A673 (cell line): ENCODE data around the gene COL20A1. TPM values are rescaled to one million over a fixed set of nuclear protein-coding genes. Genes with fewer than 3 reads are reported as not detected.

Source experiments
- BruUV-seq: library from RNA; stranded (reverse); fragments of 400-500 nt; replicated peaks from 2 replicates; lab custom pipeline; 2021; lab: Mats Ljungman, UMichigan
- CTCF ChIA-PET: fragments of 300-600 bp; sonication (Branson Sonifier 250); formaldehyde crosslinking; loops from one replicate; lab custom pipeline; 2022; ENCODE audit warnings: antibody characterized with exemption; lab: Charles Lee
- POLR2A ChIA-PET: fragments of 300-600 bp; sonication (Branson Sonifier 250); formaldehyde crosslinking; loops from one replicate; lab custom pipeline; 2022; ENCODE audit warnings: antibody characterized with exemption; ENCODE audit not compliant: low non-redundant PET; lab: Charles Lee
- DNase-seq: peaks from one replicate; pipeline ENCODE4 v3.0.0-alpha.2; 2015; ENCODE audit warnings: low spot score
- H3K27ac ChIP-seq: fragments of 200-600 bp; sonication (generic); 2 replicates; pipeline ENCODE4 v1.5.1; 2016; ENCODE audit warnings: mixed run types, low read depth, mild to moderate bottlenecking, mixed read lengths, antibody characterized with exemption, low read length; ENCODE audit not compliant: poor library complexity, severe bottlenecking
- H3K27me3 ChIP-seq: fragments of 200-600 bp; sonication (generic); replicated peaks from 2 replicates; pipeline ENCODE4 v1.6.1; 2017; ENCODE audit warnings: mixed run types, low read depth, mild to moderate bottlenecking, mixed read lengths, antibody characterized with exemption, low read length; ENCODE audit not compliant: insufficient read depth, poor library complexity
- H3K36me3 ChIP-seq: fragments of 200-600 bp; sonication (generic); 2 replicates; pipeline ENCODE4 v1.6.1; 2016; ENCODE audit warnings: mixed run types, mild to moderate bottlenecking, mixed read lengths, antibody characterized with exemption, low read length; ENCODE audit not compliant: insufficient read depth, poor library complexity, severe bottlenecking
- H3K4me1 ChIP-seq: fragments of 200-600 bp; sonication (generic); 2 replicates; pipeline ENCODE4 v1.6.1; 2017; ENCODE audit warnings: mixed run types, mild to moderate bottlenecking, mixed read lengths, antibody characterized with exemption, low read length; ENCODE audit not compliant: insufficient read depth, poor library complexity, severe bottlenecking
- H3K4me3 ChIP-seq: fragments of 200-600 bp; sonication (generic); 2 replicates; pipeline ENCODE4 v1.5.1; 2016; ENCODE audit warnings: low read depth, mixed run types, mild to moderate bottlenecking, mixed read lengths, low read length; ENCODE audit not compliant: poor library complexity, severe bottlenecking
- H3K9me3 ChIP-seq: fragments of 200-600 bp; sonication (generic); 2 replicates; pipeline ENCODE4 v1.6.1; 2016; ENCODE audit warnings: mixed run types, low read depth, mild to moderate bottlenecking, mixed read lengths, antibody characterized with exemption, low read length; ENCODE audit not compliant: poor library complexity, severe bottlenecking
- CTCF ChIP-seq: fragments of 300-800, 200-600 bp; sonication (generic); conservative IDR thresholded peaks from 2 replicates; pipeline ENCODE4 v1.5.1; 2017; ENCODE audit warnings: low read depth, mild to moderate bottlenecking, antibody characterized with exemption, low read length, moderate library complexity, mixed read lengths
- EZH2 ChIP-seq: fragments of 200-600 bp; sonication (generic); IDR thresholded peaks from 2 replicates; pipeline ENCODE4 v1.6.1; 2017; ENCODE audit warnings: borderline replicate concordance, low read depth, mild to moderate bottlenecking, mixed read lengths, antibody characterized with exemption, low read length; ENCODE audit not compliant: poor library complexity, severe bottlenecking
- intact Hi-C: fragments of 100-400 bp; cut with micrococcal nuclease; formaldehyde crosslinking; loops from one replicate; pipeline ENCODE4 v1.10.0; 2022; ENCODE audit not compliant: unreplicated experiment
- total RNA-seq: library from RNA; stranded (reverse); gene quantifications from 2 replicates; pipeline ENCODE4 v1.2.3, GENCODE V29; 2021

The COL20A1 gene
- total RNA-seq, 1 experiment from 2014 or later = not detected

- DNase-seq = no peak
- TF ChIP-seq CTCF (no peak), EZH2 (no peak)
- POLR2A ChIA-PET = no interaction called here
Observed at GRCh38 chr20:63290136-63290676, 2.8 kb upstream of the COL20A1 start.

GRCh38 chr20:63290677-63291472 lies 2.1 kb upstream of the COL20A1 start:
- Histone ChIP-seq H3K27me3 (peaks cover 15% of the 10 kb centered on the region), H3K27ac (no peak overlapping the region), H3K9me3 (no peaks in the 10 kb centered on the region), H3K36me3 (no peaks in the 10 kb centered on the region), H3K4me3 (no peak overlapping the region), H3K4me1 (no peaks in the 10 kb centered on the region)
- POLR2A ChIA-PET = no interaction called here
- peak; percentile 79 for TF ChIP-seq CTCF
- no peak for TF ChIP-seq EZH2
- no TSS peak for BruUV-seq
- peak; percentile 60 for DNase-seq
- intact Hi-C loops = no loop called here
- CTCF ChIA-PET = interaction anchor here (1.2 kb wide), 1 partner anchor 68 kb away, joined by 4 read pairs; no protein-coding TSS in a partner anchor

More at GRCh38 chr20:63290136-63290676, 2.8 kb upstream of the COL20A1 start:
- Histone ChIP-seq H3K36me3 (no peaks in the 10 kb centered on the region), H3K4me3 (no peak overlapping the region), H3K9me3 (no peaks in the 10 kb centered on the region), H3K27ac (no peak overlapping the region), H3K27me3 (peaks cover 9% of the 10 kb centered on the region), H3K4me1 (no peaks in the 10 kb centered on the region)
- CTCF ChIA-PET = no interaction called here
- intact Hi-C loops = no loop called here
- no TSS peak for BruUV-seq

- ChIA-PET POLR2A (no interaction called here), CTCF (interaction anchor here (1.2 kb wide), 1 partner anchor 69 kb away, joined by 4 read pairs; no protein-coding TSS in a partner anchor)
- Histone ChIP-seq H3K27ac (no peak overlapping the region), H3K4me1 (no peaks in the 10 kb centered on the region), H3K27me3 (peaks cover 25% of the 10 kb centered on the region), H3K36me3 (no peaks in the 10 kb centered on the region), H3K4me3 (no peak overlapping the region), H3K9me3 (no peaks in the 10 kb centered on the region)
- BruUV-seq = no TSS peak
- TF ChIP-seq EZH2 (no peak), CTCF (no peak)
- no peak for DNase-seq
- intact Hi-C loops = no loop called here
Observed at GRCh38 chr20:63291811-63292210, 1.2 kb upstream of the COL20A1 start.
